NT2/D1 (cell line): ENCODE measurements around the gene FSD1.

Experiments used
- DNase-seq: peaks from one replicate; pipeline ENCODE4 v3.0.0-alpha.2; 2011; ENCODE audit warnings: low read depth, low spot score
- H3K27me3 ChIP-seq: 2 replicates; pipeline ENCODE4 v1.6.0; 2011; ENCODE audit warnings: mild to moderate bottlenecking; ENCODE audit not compliant: insufficient read length, insufficient read depth
- H3K36me3 ChIP-seq: 2 replicates; pipeline ENCODE4 v1.6.1; 2011; ENCODE audit warnings: mild to moderate bottlenecking, low read length, mixed read lengths; ENCODE audit not compliant: insufficient read depth, insufficient read length
- H3K4me1 ChIP-seq: 2 replicates; pipeline ENCODE4 v1.5.1; 2011; ENCODE audit not compliant: insufficient read depth, insufficient read length
- H3K4me3 ChIP-seq: 2 replicates; pipeline ENCODE4 v1.5.1; 2011; ENCODE audit warnings: low read depth; ENCODE audit not compliant: insufficient read length
- H3K9ac ChIP-seq: 2 replicates; pipeline ENCODE4 v1.6.0; 2011; ENCODE audit warnings: low read depth; ENCODE audit not compliant: insufficient read length
- H3K9me3 ChIP-seq: 2 replicates; pipeline ENCODE4 v1.5.1; 2011; ENCODE audit warnings: mild to moderate bottlenecking, low read length; ENCODE audit not compliant: insufficient read depth
- SUZ12 ChIP-seq: IDR thresholded peaks from 2 replicates; pipeline ENCODE4 v1.6.1; 2011; ENCODE audit not compliant: insufficient read length, insufficient read depth; ENCODE audit errors: extremely low read depth
- YY1 ChIP-seq: IDR thresholded peaks from 2 replicates; pipeline ENCODE4 v1.6.1; 2011; ENCODE audit not compliant: insufficient read length, insufficient read depth
- ZNF274 ChIP-seq: IDR thresholded peaks from 2 replicates; pipeline ENCODE4 v1.6.1; 2011; ENCODE audit warnings: mild to moderate bottlenecking, low read depth, low read length

Gene FSD1

DNA sequence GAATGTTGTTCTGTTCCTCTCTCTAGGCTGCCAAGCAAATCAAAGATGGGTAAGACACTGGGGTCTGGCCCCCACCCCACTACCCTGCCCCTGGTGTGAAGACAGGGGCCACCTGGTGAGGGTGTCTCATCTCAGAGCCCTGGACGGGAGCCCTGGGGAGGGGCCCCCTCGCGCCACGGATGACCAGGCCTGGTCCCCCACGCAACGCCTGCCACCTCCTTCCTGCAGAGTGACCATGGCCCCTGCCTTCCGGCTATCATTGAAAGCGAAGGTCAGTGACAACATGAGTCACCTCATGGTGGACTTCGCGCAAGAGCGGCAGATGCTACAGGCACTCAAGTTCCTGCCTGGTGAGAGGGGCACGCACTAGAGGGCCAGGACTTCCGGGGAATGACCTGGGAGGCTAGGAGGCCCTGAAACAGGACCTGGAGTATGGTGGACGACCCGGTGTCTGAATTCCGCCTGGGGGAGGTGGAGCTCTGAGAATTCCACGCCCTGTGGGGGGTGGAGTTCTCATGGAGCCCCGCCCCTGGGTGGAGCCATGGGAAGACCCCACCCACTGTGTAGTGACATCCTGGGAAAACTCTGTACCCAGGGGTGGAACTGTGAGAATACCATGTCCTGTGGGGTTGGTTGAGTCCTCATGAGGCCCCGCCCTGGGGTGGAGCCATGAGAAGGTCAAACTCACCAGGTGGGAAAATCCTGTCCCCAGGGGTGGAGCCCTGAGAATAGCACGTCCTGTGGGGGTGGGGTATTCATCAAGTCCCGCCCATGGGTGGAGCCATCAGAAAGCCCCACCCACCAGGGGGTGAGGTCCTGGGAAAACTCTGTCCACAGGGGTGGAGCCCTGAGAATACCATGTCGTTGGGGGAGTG, 6.1 kb downstream of the FSD1 start:
- Histone ChIP-seq H3K4me3 (no peak overlapping the region), H3K9ac (no peak overlapping the region), H3K36me3 (peaks cover 32% of the 10 kb centered on the region), H3K4me1 (peaks cover 7% of the 10 kb centered on the region), H3K27me3 (no peaks in the 10 kb centered on the region), H3K9me3 (peaks cover 7% of the 10 kb centered on the region; the same call in 1 of the 2 replicates)
- DNase-seq = no peak
- TF ChIP-seq ZNF274 (no peak), YY1 (no peak), SUZ12 (no peak)

DNA sequence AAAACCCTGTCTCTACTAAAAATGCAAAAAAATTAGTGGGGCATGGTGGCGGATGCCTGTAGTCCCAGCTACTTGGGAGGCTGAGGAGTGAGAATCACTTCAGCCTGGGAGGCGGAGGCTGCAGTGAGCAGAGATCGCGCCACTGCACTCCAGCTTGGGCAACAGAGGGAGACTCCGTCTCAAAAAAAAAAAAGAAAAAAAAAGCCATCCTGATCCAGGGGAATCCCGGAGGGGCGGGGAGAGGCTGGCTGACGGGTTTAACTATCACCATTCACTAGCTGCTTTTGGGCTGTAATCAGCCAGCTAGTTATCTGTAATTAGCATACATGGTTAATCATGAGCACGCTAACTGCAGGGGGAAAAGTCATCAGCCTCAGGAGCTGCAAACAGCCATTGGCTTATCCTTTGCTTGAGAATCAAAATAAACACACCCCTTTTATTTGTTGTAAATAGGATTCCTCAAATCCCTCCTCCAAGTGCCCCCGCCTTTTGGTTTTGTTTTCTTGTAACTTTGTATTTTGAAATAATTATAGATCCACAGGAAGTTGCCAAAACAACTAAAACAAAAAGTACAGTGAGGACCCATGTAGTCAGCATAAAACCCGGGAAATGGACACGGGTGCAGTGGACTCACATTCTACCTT, 9.6 kb downstream of the FSD1 start:
- H3K36me3 ChIP-seq = peaks cover 38% of the 10 kb centered on the region
- H3K9ac ChIP-seq = no peak overlapping the region
- DNase-seq = no peak

DNA sequence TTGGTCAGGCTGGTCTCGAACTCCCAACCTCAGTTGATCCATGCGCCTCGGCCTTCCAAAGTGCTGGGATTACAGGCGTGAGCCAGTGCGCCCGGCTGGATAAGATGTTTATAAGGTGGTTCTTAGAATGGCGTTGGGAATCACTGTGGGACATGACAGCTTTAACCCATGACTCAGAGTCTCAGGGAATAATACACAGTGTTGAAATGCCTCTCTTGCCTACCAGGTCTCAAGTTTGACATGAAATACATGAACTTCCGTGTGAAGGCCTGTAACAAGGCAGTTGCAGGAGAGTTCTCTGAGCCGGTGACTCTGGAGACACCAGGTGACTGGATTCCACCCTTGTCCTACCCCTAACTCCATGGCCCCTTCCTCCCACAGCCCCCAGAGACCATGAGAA, 12.6 kb downstream of the FSD1 start:
- peaks cover 3% of the 10 kb centered on the region for H3K27me3 ChIP-seq
- H3K9ac ChIP-seq = no peak overlapping the region
- H3K36me3 ChIP-seq = peaks cover 22% of the 10 kb centered on the region
- peaks cover 34% of the 10 kb centered on the region for H3K9me3 ChIP-seq
- no peaks in the 10 kb centered on the region for H3K4me1 ChIP-seq
- no peak for DNase-seq
- TF ChIP-seq YY1 = no peak
- no peak for TF ChIP-seq SUZ12
- no peak for TF ChIP-seq ZNF274
- no peak overlapping the region for H3K4me3 ChIP-seq

More for the DNA sequence above, 9.6 kb downstream of the FSD1 start:
- no peak for TF ChIP-seq ZNF274
- no peak for TF ChIP-seq YY1
- TF ChIP-seq SUZ12 = no peak
- Histone ChIP-seq H3K9me3 (peaks cover 12% of the 10 kb centered on the region; the same call in 1 of the 2 replicates), H3K27me3 (no peaks in the 10 kb centered on the region), H3K4me1 (peaks cover 2% of the 10 kb centered on the region), H3K4me3 (no peak overlapping the region)

DNA sequence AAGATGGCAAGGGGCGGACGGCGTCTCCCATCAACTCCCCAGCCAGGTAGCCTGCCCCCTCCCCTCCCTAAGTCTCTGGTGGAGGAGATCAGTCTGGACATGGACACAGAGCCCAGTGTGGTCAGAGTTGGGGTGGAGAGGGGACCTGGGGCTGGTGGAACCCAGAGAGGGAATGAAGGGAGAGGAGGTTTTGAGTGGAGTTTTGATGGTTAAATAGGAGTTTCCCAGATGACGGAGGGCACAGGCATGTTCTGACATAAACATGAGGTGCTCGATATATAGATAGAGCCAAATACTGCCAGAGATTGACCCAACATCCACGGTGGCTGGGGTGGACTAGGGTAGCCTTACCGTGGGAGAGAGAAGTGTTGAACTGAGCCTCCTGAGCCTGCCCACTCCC, 14.1 kb downstream of the FSD1 start:
- Histone ChIP-seq H3K36me3 (peaks cover 25% of the 10 kb centered on the region), H3K9me3 (peaks cover 39% of the 10 kb centered on the region), H3K9ac (no peak overlapping the region), H3K27me3 (peaks cover 3% of the 10 kb centered on the region), H3K4me1 (no peaks in the 10 kb centered on the region), H3K4me3 (no peak overlapping the region)
- no peak for TF ChIP-seq YY1
- TF ChIP-seq ZNF274 = no peak
- TF ChIP-seq SUZ12 = no peak
- no peak for DNase-seq

DNA sequence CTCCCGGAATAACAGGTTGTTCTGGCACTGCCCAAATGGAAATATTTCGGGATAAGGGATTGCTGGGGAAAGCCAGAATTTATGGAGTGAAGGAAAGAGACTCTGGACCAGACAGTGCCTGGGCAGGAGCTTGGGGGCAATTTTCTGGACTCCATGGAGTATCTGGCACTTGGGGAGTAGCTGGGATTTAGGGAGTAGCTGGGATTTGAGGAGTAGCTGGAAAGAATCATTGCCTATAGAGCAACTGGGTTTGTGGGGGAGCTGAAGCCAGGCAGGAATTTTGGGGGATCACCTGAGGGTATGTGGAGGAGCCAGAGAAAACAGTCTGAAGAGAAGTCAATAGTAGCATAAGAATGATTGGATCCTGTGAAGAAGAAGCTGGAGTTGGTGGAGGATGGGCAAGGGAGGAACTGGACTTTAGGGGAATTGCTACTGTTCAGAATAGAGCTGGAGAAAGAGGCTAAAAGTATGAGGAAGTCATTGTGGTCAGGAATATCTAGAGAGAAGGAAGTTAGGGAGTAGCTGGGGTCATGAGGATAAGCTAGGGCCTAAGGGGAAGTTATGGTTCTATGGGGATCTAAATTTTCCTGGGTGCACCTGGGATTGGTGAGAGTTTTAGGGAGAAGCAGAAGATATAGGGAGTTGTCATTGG, 14.8 kb downstream of the FSD1 start:
- no peak overlapping the region for H3K4me3 ChIP-seq
- H3K9ac ChIP-seq = no peak overlapping the region
- DNase-seq = no peak
- no peaks in the 10 kb centered on the region for H3K4me1 ChIP-seq
- H3K9me3 ChIP-seq = peaks cover 39% of the 10 kb centered on the region
- H3K36me3 ChIP-seq = peaks cover 32% of the 10 kb centered on the region
- TF ChIP-seq SUZ12 (no peak), ZNF274 (no peak), YY1 (no peak)
- peaks cover 3% of the 10 kb centered on the region for H3K27me3 ChIP-seq

DNA sequence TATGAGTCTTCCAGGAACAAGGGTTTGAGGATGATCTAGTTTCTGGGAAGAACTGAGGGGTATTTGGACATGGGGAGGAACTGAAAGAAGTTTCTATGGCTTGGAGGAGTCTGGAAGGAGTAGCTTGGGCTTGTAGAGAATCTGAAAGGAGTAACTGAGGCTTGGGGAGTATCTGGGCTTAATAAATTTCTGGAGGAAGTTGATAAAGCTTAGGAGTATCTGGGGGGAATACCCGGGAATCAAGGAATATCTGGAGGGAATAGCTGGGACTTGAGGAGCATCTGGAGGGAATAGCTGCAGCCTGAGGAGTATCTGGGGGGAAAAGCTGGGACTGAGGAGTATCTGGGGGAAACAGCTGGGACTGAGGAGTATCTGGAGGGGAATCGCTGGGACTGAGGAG, 16.0 kb downstream of the FSD1 start:
- H3K9me3 ChIP-seq = peaks cover 39% of the 10 kb centered on the region
- DNase-seq = no peak
- H3K4me3 ChIP-seq = no peak overlapping the region
- peaks cover 3% of the 10 kb centered on the region for H3K27me3 ChIP-seq
- H3K9ac ChIP-seq = no peak overlapping the region
- peaks cover 34% of the 10 kb centered on the region for H3K36me3 ChIP-seq
- no peaks in the 10 kb centered on the region for H3K4me1 ChIP-seq
- no peak for TF ChIP-seq ZNF274
- TF ChIP-seq SUZ12 = no peak
- TF ChIP-seq YY1 = no peak
